ENCODE measurements around the gene IL16. TPM values are rescaled to one million over a fixed set of nuclear protein-coding genes. Genes with fewer than 3 reads are reported as not detected.

Gene IL16
- total RNA-seq, 2 donors from 2014 or later = 3.4 to 3.7 TPM

DNA sequence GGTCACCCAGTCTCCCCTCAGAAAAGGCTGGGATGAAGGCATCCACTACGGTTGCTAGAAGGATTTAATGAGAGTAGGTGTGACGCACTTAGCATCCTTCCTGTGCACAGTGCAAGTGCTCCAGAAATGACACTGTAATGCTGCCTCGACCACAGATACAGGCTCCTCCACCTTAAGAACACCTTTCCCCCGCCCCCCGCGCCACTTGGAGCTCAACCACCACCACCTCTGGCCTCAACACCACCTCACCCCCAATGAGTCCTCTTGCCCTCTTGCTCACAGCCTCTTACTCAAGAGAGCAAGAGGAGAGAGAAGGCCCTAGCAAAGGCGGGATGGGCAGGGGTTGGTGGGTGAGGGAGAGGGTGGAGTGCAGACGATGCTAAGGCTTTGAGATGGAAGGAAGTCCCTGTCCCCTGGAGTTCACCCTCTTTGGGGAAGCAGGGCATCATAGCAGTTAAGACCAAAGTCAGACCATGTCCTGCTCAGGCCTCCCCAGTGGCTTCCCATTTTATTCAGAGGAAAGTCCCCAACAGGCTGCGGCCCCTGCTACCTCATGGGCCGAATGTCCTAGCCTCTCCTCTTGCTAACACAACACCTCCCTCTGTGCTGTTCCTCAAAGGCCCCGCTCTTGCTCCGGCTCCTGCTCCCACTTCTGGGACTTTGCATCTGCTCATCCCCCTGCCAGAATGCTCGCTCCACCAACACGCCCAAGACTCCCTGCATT, 118.9 kb downstream of the IL16 start:
- no peak for DNase-seq
- Histone ChIP-seq H3K36me3 (peaks cover 3% of the 10 kb centered on the region), H3K9ac (ENCODE audit: low read depth in 2 of 2, low read length in 2 of 2) (no peak overlapping the region), H3K27me3 (no peaks in the 10 kb centered on the region), H3K27ac (no peak overlapping the region), H3K9me3 (no peaks in the 10 kb centered on the region), H3K4me1 (no peaks in the 10 kb centered on the region), H3K4me3 (no peak overlapping the region)
- intact Hi-C loops (cut with DNase I) = no loop called here
- TF ChIP-seq, protein P1, sequence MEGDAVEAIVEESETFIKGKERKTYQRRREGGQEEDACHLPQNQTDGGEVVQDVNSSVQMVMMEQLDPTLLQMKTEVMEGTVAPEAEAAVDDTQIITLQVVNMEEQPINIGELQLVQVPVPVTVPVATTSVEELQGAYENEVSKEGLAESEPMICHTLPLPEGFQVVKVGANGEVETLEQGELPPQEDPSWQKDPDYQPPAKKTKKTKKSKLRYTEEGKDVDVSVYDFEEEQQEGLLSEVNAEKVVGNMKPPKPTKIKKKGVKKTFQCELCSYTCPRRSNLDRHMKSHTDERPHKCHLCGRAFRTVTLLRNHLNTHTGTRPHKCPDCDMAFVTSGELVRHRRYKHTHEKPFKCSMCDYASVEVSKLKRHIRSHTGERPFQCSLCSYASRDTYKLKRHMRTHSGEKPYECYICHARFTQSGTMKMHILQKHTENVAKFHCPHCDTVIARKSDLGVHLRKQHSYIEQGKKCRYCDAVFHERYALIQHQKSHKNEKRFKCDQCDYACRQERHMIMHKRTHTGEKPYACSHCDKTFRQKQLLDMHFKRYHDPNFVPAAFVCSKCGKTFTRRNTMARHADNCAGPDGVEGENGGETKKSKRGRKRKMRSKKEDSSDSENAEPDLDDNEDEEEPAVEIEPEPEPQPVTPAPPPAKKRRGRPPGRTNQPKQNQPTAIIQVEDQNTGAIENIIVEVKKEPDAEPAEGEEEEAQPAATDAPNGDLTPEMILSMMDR (IDR thresholded peaks at IDR 0.05) = no peak

DNA sequence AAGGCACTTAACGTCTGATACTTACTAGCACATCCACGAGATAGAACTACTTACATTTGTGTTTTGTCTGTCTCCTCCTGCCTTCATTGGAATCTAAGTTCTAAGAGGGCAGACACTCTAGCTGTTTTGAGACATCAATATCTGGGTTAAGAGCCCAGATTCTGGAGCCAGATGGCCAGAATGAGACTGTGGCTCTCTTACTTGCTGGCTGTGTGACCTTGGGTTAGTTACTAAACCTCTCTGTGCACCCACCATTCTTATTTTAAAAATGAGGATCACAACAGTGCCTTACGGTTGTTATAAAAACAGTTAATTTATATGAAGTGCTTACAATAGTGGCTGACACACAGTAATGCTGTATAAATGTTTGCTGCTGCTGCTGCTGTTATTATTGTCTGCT, 119.6 kb downstream of the IL16 start:
- H3K27ac ChIP-seq = no peak overlapping the region
- no peaks in the 10 kb centered on the region for H3K9me3 ChIP-seq
- H3K9ac ChIP-seq (ENCODE audit: low read depth in 2 of 2, low read length in 2 of 2) = no peak overlapping the region
- H3K4me3 ChIP-seq = no peak overlapping the region
- no peaks in the 10 kb centered on the region for H3K27me3 ChIP-seq
- TF ChIP-seq, protein P1 (IDR thresholded peaks at IDR 0.05) = no peak
- peaks cover 3% of the 10 kb centered on the region for H3K36me3 ChIP-seq
- intact Hi-C loops (cut with DNase I) = no loop called here
- H3K4me1 ChIP-seq = no peaks in the 10 kb centered on the region
- no peak for DNase-seq

DNA sequence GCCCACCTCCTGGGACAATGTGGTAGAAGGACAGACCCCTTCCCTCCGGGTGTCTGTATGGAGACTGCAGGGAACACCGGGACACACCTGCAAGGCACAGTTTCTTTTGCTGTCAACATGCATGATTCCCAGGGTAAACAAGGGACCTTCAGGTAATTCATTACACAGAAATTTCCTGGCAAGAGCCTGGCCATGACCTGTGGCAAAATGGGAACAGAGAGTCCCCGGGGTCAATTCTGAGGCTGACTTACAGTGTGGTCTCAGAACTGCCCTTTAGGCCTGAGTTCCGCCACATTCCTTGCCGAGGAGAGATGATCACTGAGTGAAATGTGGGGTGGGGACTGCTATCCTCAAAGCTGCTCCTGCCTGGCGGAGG, 121.0 kb downstream of the IL16 start:
- no peaks in the 10 kb centered on the region for H3K4me1 ChIP-seq
- DNase-seq = no peak
- TF ChIP-seq, protein P1 (IDR thresholded peaks at IDR 0.05) = no peak
- H3K9ac ChIP-seq (ENCODE audit: low read depth in 2 of 2, low read length in 2 of 2) = no peak overlapping the region
- H3K9me3 ChIP-seq = no peaks in the 10 kb centered on the region
- intact Hi-C loops (cut with DNase I) = no loop called here
- H3K27me3 ChIP-seq = no peaks in the 10 kb centered on the region
- no peak overlapping the region for H3K27ac ChIP-seq
- peaks cover 3% of the 10 kb centered on the region for H3K36me3 ChIP-seq
- no peak overlapping the region for H3K4me3 ChIP-seq

DNA sequence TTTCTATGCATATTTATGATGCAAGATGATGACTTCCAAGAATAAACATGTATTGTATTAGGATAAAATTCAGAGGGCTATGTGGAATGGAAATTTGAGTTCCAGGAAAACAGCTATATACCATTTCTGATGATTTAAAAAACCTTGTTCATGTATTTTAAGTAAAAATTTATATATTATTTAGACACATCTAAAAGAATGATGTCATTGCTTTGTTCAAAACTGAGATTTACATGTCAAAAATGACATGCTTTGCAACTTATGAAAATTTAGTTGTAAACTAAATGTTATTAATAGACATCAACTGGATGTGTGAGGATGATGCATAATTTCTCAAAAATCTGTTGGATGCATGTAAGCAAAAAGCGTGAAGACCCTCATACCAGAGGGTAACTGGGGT, 125.0 kb downstream of the IL16 start:
- TF ChIP-seq, protein P1 (IDR thresholded peaks at IDR 0.05) = no peak
- Histone ChIP-seq H3K27ac (no peak overlapping the region), H3K36me3 (peaks cover 3% of the 10 kb centered on the region), H3K27me3 (no peaks in the 10 kb centered on the region), H3K4me1 (peaks cover 5% of the 10 kb centered on the region), H3K9me3 (no peaks in the 10 kb centered on the region), H3K9ac (ENCODE audit: low read depth in 2 of 2, low read length in 2 of 2) (no peak overlapping the region), H3K4me3 (no peak overlapping the region)
- intact Hi-C loops (cut with DNase I) = no loop called here
- no peak for DNase-seq

DNA sequence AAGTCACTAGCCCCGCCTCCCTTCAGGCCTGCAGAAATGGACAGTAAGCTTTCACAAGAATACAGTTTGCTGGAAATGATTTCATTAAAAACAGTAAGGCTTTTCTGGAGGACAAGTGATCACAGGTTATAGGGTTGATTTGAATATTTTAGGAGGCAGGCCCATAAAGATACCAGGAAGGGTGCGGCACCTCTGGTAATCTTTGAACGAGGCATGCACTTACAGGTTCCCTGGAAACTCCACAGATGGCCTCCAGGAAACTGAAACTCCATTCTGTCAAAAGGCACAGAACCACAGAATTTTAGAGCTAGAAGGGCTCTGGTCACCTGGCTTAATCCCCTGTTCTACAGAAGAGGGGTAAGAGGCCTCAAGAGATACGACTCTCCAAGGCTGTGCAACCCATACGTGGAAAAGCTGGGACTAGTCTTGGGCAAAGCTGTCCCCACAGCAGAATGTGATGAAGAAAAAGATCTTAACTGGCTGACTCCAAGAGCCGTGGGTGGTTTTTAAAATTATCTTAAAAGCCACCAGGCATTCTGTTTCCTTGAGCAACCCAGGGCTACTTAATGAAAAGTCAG, 126.1 kb downstream of the IL16 start:
- H3K9me3 ChIP-seq = no peaks in the 10 kb centered on the region
- peak overlapping the region; percentile 26 to 91 for H3K9ac ChIP-seq (ENCODE audit: low read depth in 2 of 2, low read length in 2 of 2)
- TF ChIP-seq, protein P1 (IDR thresholded peaks at IDR 0.05) = no peak

More for the DNA sequence above, 126.1 kb downstream of the IL16 start:
- peak; percentile 76 for DNase-seq
- intact Hi-C loops (cut with DNase I) = no loop called here
- H3K27ac ChIP-seq = peak overlapping the region; percentile 79
- peaks cover 5% of the 10 kb centered on the region for H3K4me1 ChIP-seq
- H3K27me3 ChIP-seq = no peaks in the 10 kb centered on the region
- peaks cover 3% of the 10 kb centered on the region for H3K36me3 ChIP-seq
- peak overlapping the region; percentile 80 for H3K4me3 ChIP-seq
